Parathyroid adenoma (tissue), 2 donors: Measurements from ENCODE around the gene TAF1D.

ENCODE experiments used
- H2AFZ ChIP-seq: fragments of 300-600 bp; sonication (generic); one replicate; pipeline ENCODE4 v1.7.0; 2017; ENCODE audit warnings: antibody characterized with exemption, mild to moderate bottlenecking
- H3K27ac ChIP-seq: fragments of 300-600 bp; sonication (generic); one replicate; pipeline ENCODE4 v1.7.0; 2017
- H3K27me3 ChIP-seq: fragments of 300-600 bp; sonication (generic); one replicate; pipeline ENCODE4 v1.7.0; 2017; ENCODE audit warnings: low read length; ENCODE audit not compliant: control insufficient read depth, insufficient read depth
- H3K36me3 ChIP-seq: fragments of 300-600 bp; sonication (generic); one replicate; pipeline ENCODE4 v1.7.0; 2017; ENCODE audit warnings: low read length; ENCODE audit not compliant: control insufficient read depth, insufficient read depth
- H3K4me1 ChIP-seq: fragments of 300-600 bp; sonication (generic); one replicate; pipeline ENCODE4 v1.7.0; 2017; ENCODE audit warnings: control low read depth
- H3K4me2 ChIP-seq: fragments of 300-600 bp; sonication (generic); one replicate; pipeline ENCODE4 v1.7.0; 2017; ENCODE audit warnings: low read length
- H3K4me3 ChIP-seq: fragments of 300-600 bp; sonication (generic); one replicate; pipeline ENCODE4 v1.7.0; 2017; ENCODE audit warnings: low read depth, low read length
- H3K79me2 ChIP-seq: fragments of 300-600 bp; sonication (generic); one replicate; pipeline ENCODE4 v1.7.0; 2017; ENCODE audit warnings: control low read depth
- H3K9ac ChIP-seq: fragments of 300-600 bp; sonication (generic); one replicate; pipeline ENCODE4 v1.7.0; 2017; ENCODE audit warnings: mild to moderate bottlenecking
- H3K9me3 ChIP-seq: fragments of 300-600 bp; sonication (generic); one replicate; pipeline ENCODE4 v1.7.0; 2017; ENCODE audit warnings: low read length; ENCODE audit not compliant: control insufficient read depth
- CTCF ChIP-seq: fragments of 300-600 bp; sonication (generic); IDR thresholded peaks from one replicate; pipeline ENCODE4 v1.7.0; 2017; ENCODE audit warnings: antibody characterized with exemption, mild to moderate bottlenecking
- donor health status: primary hyperparathyroidism.

The TAF1D gene

GRCh38 chr11:93729129-93729616 lies 12.1 kb downstream of the TAF1D start:
- Histone ChIP-seq H2AFZ (no peak overlapping the region), H3K36me3 (no peaks in the 10 kb centered on the region)
- TF ChIP-seq CTCF, result no peak

GRCh38 chr11:93728792-93729128 lies 12.5 kb downstream of the TAF1D start:
- Histone ChIP-seq H2AFZ (no peak overlapping the region), H3K36me3 (no peaks in the 10 kb centered on the region), H3K27ac (no peak overlapping the region), H3K79me2 (no peaks in the 10 kb centered on the region), H3K4me2 (no peak overlapping the region), H3K27me3 (no peaks in the 10 kb centered on the region), H3K4me1 (no peaks in the 10 kb centered on the region), H3K9me3 (no peaks in the 10 kb centered on the region), H3K9ac (no peak overlapping the region), H3K4me3 (no peak overlapping the region)
- TF ChIP-seq CTCF, result no peak

More at GRCh38 chr11:93729129-93729616, 12.1 kb downstream of the TAF1D start:
- no peak overlapping the region for H3K4me3 ChIP-seq
- H3K27me3 ChIP-seq, result no peaks in the 10 kb centered on the region
- H3K9ac ChIP-seq, result no peak overlapping the region
- H3K4me1 ChIP-seq, result no peaks in the 10 kb centered on the region
- no peak overlapping the region for H3K27ac ChIP-seq
- no peaks in the 10 kb centered on the region for H3K79me2 ChIP-seq
- H3K9me3 ChIP-seq, result no peaks in the 10 kb centered on the region
- no peak overlapping the region for H3K4me2 ChIP-seq

- Histone ChIP-seq H3K36me3 (no peaks in the 10 kb centered on the region), H3K4me3 (no peak overlapping the region), H3K27ac (no peak overlapping the region), H3K79me2 (no peaks in the 10 kb centered on the region), H2AFZ (no peak overlapping the region), H3K9ac (no peak overlapping the region), H3K4me1 (no peaks in the 10 kb centered on the region), H3K27me3 (no peaks in the 10 kb centered on the region), H3K9me3 (no peaks in the 10 kb centered on the region), H3K4me2 (no peak overlapping the region)
- no peak for TF ChIP-seq CTCF
These were observed 13.1 kb downstream of the TAF1D start for GRCh38 chr11:93727985-93728791.

- H3K36me3 ChIP-seq, result no peaks in the 10 kb centered on the region
- no peak overlapping the region for H3K9ac ChIP-seq
- no peak for TF ChIP-seq CTCF
These were observed 17.2 kb downstream of the TAF1D start for GRCh38 chr11:93724089-93724488.

GRCh38 chr11:93720522-93720921 lies 20.8 kb downstream of the TAF1D start:
- Histone ChIP-seq H3K4me3 (no peak overlapping the region), H3K27me3 (no peaks in the 10 kb centered on the region), H2AFZ (no peak overlapping the region), H3K79me2 (no peaks in the 10 kb centered on the region), H3K27ac (no peak overlapping the region), H3K36me3 (no peaks in the 10 kb centered on the region), H3K9me3 (no peaks in the 10 kb centered on the region), H3K4me1 (no peaks in the 10 kb centered on the region), H3K9ac (no peak overlapping the region), H3K4me2 (no peak overlapping the region)
- TF ChIP-seq CTCF, result no peak

More at GRCh38 chr11:93724089-93724488, 17.2 kb downstream of the TAF1D start:
- no peak overlapping the region for H3K27ac ChIP-seq
- no peaks in the 10 kb centered on the region for H3K9me3 ChIP-seq
- H3K4me1 ChIP-seq, result no peaks in the 10 kb centered on the region
- no peak overlapping the region for H3K4me2 ChIP-seq
- H2AFZ ChIP-seq, result no peak overlapping the region
- no peaks in the 10 kb centered on the region for H3K79me2 ChIP-seq
- no peaks in the 10 kb centered on the region for H3K27me3 ChIP-seq
- H3K4me3 ChIP-seq, result no peak overlapping the region
